CD14-positive monocyte (primary cell): Measurements from ENCODE around the gene TPST1. TPM values are rescaled to one million over a fixed set of nuclear protein-coding genes. Genes with fewer than 3 reads are reported as not detected.

Experiments
- DNase-seq, 3 donors: peaks; one replicate each; pipeline ENCODE4 v3.0.0-alpha.2; 2011 to 2022
- H2AFZ ChIP-seq: 2 replicates; pipeline ENCODE4 v1.6.0; 2012; ENCODE audit warnings: mild to moderate bottlenecking, low read depth, low read length, inconsistent platforms; ENCODE audit not compliant: insufficient read depth, poor library complexity, severe bottlenecking
- H3K27ac ChIP-seq, 2 donors: 1 replicate in 1 of 2; 2 replicates in 1 of 2; pipeline ENCODE4 v1.5.1; 2012 to 2013; ENCODE audit warnings: low read length in 2 of 2, control low read depth in 1 of 2, inconsistent platforms in 1 of 2, low read depth in 1 of 2, mild to moderate bottlenecking in 1 of 2
- H3K27me3 ChIP-seq, 2 donors: one replicate each; pipeline versions ENCODE4 v1.6.0 to v1.6.1; 2011 to 2013; ENCODE audit warnings: low read length in 2 of 2; ENCODE audit not compliant: control insufficient read depth in 2 of 2, insufficient read depth in 2 of 2
- H3K36me3 ChIP-seq, 2 donors: replicated peaks in 1 of 2; 1 replicate in 1 of 2; 2 replicates in 1 of 2; pipeline versions ENCODE4 v1.5.1 to v1.6.1; 2012 to 2013; ENCODE audit warnings: low read length in 2 of 2, control low read depth in 1 of 2, inconsistent platforms in 1 of 2, mild to moderate bottlenecking in 1 of 2; ENCODE audit not compliant: insufficient read depth in 2 of 2, control insufficient read depth in 1 of 2
- H3K4me1 ChIP-seq, 2 donors: 1 replicate in 1 of 2; 2 replicates in 1 of 2; pipeline versions ENCODE4 v1.5.1 to v1.6.1; 2012 to 2013; ENCODE audit warnings: low read length in 2 of 2, control low read depth in 1 of 2, inconsistent platforms in 1 of 2, mild to moderate bottlenecking in 1 of 2, moderate library complexity in 1 of 2; ENCODE audit not compliant: insufficient read depth in 2 of 2, control insufficient read depth in 1 of 2
- H3K4me2 ChIP-seq: replicated peaks from 2 replicates; pipeline ENCODE3; 2012; ENCODE audit warnings: low read length, moderate library complexity, mild to moderate bottlenecking; ENCODE audit not compliant: poor library complexity, severe bottlenecking; ENCODE audit errors: extremely low read depth
- H3K4me3 ChIP-seq, 3 experiments: fragments of 200-600 bp in 1 of 3; sonication (generic) in 1 of 3; replicated peaks in 1 of 3; 1 replicate in 2 of 3; 2 replicates in 1 of 3; pipeline ENCODE4 v1.5.1; 2011 to 2013; ENCODE audit warnings: low read length in 3 of 3, mild to moderate bottlenecking in 3 of 3, control low read depth in 2 of 3, low read depth in 2 of 3, inconsistent platforms in 1 of 3, moderate library complexity in 1 of 3
- H3K79me2 ChIP-seq: 2 replicates; pipeline ENCODE4 v1.6.0; 2012; ENCODE audit warnings: mild to moderate bottlenecking, control low read depth, inconsistent platforms, low read length, moderate library complexity; ENCODE audit not compliant: insufficient read depth
- H3K9ac ChIP-seq: 2 replicates; pipeline ENCODE4 v1.6.0; 2017; ENCODE audit warnings: low read length, mild to moderate bottlenecking; ENCODE audit not compliant: insufficient read depth, poor library complexity, severe bottlenecking
- H3K9me3 ChIP-seq, 2 donors: replicated peaks in 1 of 2; 1 replicate in 1 of 2; 2 replicates in 1 of 2; pipeline versions ENCODE4 v1.5.1 to v1.6.1; 2012 to 2013; ENCODE audit warnings: low read length in 2 of 2, control low read depth in 1 of 2; ENCODE audit not compliant: control insufficient read depth in 1 of 2, insufficient read depth in 1 of 2
- H4K20me1 ChIP-seq: 2 replicates; pipeline ENCODE4 v1.6.0; 2012; ENCODE audit warnings: mild to moderate bottlenecking, low read length, control low read depth, moderate library complexity; ENCODE audit not compliant: insufficient read depth
- H3K27ac Mint-ChIP-seq, 7 donors: one replicate each; pipeline ENCODE4 v1.8.0; 2020; ENCODE audit warnings: mild to moderate bottlenecking in 7 of 7, mixed read lengths in 7 of 7, moderate library complexity in 6 of 7, inconsistent platforms in 2 of 7
- H3K27me3 Mint-ChIP-seq, 3 donors: one replicate each; pipeline ENCODE4 v1.8.0; 2021 to 2022; ENCODE audit warnings: low read depth in 3 of 3, mild to moderate bottlenecking in 3 of 3, mixed read lengths in 3 of 3, moderate library complexity in 3 of 3, inconsistent platforms in 1 of 3
- H3K36me3 Mint-ChIP-seq, 2 donors: one replicate each; pipeline ENCODE4 v1.8.0; 2020; ENCODE audit warnings: mixed read lengths in 2 of 2, inconsistent platforms in 1 of 2, mild to moderate bottlenecking in 1 of 2
- H3K4me1 Mint-ChIP-seq: one replicate; pipeline ENCODE4 v1.8.0; 2020; ENCODE audit warnings: mild to moderate bottlenecking, mixed read lengths
- H3K4me3 Mint-ChIP-seq, 2 donors: one replicate each; pipeline ENCODE4 v1.8.0; 2020; ENCODE audit warnings: mild to moderate bottlenecking in 2 of 2, mixed read lengths in 2 of 2, moderate library complexity in 1 of 2
- H3K9me3 Mint-ChIP-seq, 7 donors: one replicate each; pipeline ENCODE4 v1.8.0; 2020 to 2022; ENCODE audit warnings: mixed read lengths in 7 of 7, mild to moderate bottlenecking in 6 of 7, moderate library complexity in 6 of 7, inconsistent platforms in 2 of 7
- WGBS: methylation state at CpG from one replicate; pipeline ENCODE4 v1.1.5; 2013; ENCODE audit warnings: missing lambda C conversion rate; ENCODE audit not compliant: insufficient coverage; 5-methylcytosine and 5-hydroxymethylcytosine counted together
- intact Hi-C, 2 donors: fragments of 100-400 bp; cut with micrococcal nuclease; formaldehyde crosslinking; loops; one replicate each; pipeline versions ENCODE4 v1.15.0 to v1.15.1; 2023
- polyA plus RNA-seq, 3 donors: library from polyadenylated mRNA; depleted of rRNA in 1 of 3; unstranded in 2 of 3; stranded (reverse) in 1 of 3; fragments of 300-500 nt in 2 of 3; fragments of >200 nt in 1 of 3; fragmentation: Illumina TruSeq in 2 of 3; gene quantifications; 1 replicate in 2 of 3; 2 replicates in 1 of 3; pipeline ENCODE4 v1.2.3, GENCODE V29; 2012 to 2021
- TF ChIP-seq, protein P1 (sequence below): fragments of 200-600 bp; IDR thresholded peaks from one replicate; pipeline ENCODE4 v1.8.0; 2022; ENCODE audit warnings: antibody characterized with exemption, mild to moderate bottlenecking

The TPST1 gene
- polyA plus RNA-seq, 3 donors: 0.54 to 4.8 (median 4.2) TPM

GRCh38 chr7:66185680-66186187 is 19.4 kb upstream of the TPST1 start:
- no peak for DNase-seq
- Histone ChIP-seq H3K27ac (no peak overlapping the region), H3K9me3 (peaks cover 0 to 9% of the 10 kb centered on the region in 2 donors), H4K20me1 (no peaks in the 10 kb centered on the region), H3K4me1 (no peaks in the 10 kb centered on the region), H3K36me3 (no peaks in the 10 kb centered on the region), H3K4me2 (no peak overlapping the region), H3K27me3 (no peaks in the 10 kb centered on the region), H3K9ac (no peak overlapping the region), H2AFZ (no peak overlapping the region), H3K79me2 (no peaks in the 10 kb centered on the region), H3K4me3 (no peak overlapping the region)
- Mint-ChIP-seq H3K4me3 (no peak overlapping the region), H3K4me1 (peaks cover 5% of the 10 kb centered on the region), H3K27ac (no peak overlapping the region), H3K36me3 (no peaks in the 10 kb centered on the region), H3K9me3 (peaks cover 0 to 16% (median 10%) of the 10 kb centered on the region in 7 donors), H3K27me3 (peaks cover 0 to 9% (median 0%) of the 10 kb centered on the region in 3 donors)
- intact Hi-C loops: no loop called here
- 97% methylated on average over 4 of the region's 8 CpGs for WGBS
- TF ChIP-seq, protein P1, sequence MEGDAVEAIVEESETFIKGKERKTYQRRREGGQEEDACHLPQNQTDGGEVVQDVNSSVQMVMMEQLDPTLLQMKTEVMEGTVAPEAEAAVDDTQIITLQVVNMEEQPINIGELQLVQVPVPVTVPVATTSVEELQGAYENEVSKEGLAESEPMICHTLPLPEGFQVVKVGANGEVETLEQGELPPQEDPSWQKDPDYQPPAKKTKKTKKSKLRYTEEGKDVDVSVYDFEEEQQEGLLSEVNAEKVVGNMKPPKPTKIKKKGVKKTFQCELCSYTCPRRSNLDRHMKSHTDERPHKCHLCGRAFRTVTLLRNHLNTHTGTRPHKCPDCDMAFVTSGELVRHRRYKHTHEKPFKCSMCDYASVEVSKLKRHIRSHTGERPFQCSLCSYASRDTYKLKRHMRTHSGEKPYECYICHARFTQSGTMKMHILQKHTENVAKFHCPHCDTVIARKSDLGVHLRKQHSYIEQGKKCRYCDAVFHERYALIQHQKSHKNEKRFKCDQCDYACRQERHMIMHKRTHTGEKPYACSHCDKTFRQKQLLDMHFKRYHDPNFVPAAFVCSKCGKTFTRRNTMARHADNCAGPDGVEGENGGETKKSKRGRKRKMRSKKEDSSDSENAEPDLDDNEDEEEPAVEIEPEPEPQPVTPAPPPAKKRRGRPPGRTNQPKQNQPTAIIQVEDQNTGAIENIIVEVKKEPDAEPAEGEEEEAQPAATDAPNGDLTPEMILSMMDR: no peak

DNA sequence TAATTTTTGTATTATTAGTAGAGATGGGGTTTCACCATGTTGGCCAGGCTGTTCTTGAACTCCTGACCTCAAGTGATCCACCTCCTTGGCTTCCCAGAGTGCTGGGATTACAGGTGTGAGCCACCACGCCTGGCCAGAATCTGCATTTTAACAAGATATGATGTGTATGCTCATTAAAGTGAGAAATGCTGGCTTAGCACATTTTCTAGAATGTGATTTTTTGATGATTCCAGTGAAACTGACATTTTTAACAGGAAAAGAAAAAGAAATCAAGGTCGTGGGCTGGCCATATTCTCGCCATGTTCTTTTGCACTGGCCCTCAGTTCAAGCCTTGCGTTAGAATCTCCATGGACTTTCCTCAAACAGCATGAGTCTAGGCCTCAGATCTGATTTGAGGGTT is 18.1 kb upstream of the TPST1 start:
- TF ChIP-seq, protein P1: no peak
- H3K79me2 ChIP-seq: no peaks in the 10 kb centered on the region
- no peak overlapping the region for H3K27ac ChIP-seq
- H2AFZ ChIP-seq: no peak overlapping the region
- no peaks in the 10 kb centered on the region for H3K27me3 ChIP-seq
- intact Hi-C loops: no loop called here
- Mint-ChIP-seq H3K27me3 (peaks cover 0 to 9% (median 0%) of the 10 kb centered on the region in 3 donors), H3K9me3 (peaks cover 0 to 16% (median 10%) of the 10 kb centered on the region in 7 donors), H3K36me3 (no peaks in the 10 kb centered on the region), H3K4me1 (peaks cover 5% of the 10 kb centered on the region), H3K4me3 (no peak overlapping the region), H3K27ac (no peak overlapping the region)
- no peak overlapping the region for H3K4me3 ChIP-seq
- H3K36me3 ChIP-seq: no peaks in the 10 kb centered on the region
- H4K20me1 ChIP-seq: no peaks in the 10 kb centered on the region
- no peak overlapping the region for H3K9ac ChIP-seq
- H3K9me3 ChIP-seq: peaks cover 0 to 9% of the 10 kb centered on the region in 2 donors
- 83% methylated on average over 3 of the region's 4 CpGs for WGBS
- H3K4me2 ChIP-seq: no peak overlapping the region
- DNase-seq: no peak
- no peaks in the 10 kb centered on the region for H3K4me1 ChIP-seq
